ENCODE measurements around the gene FOXA2.
"Not testable (repeated sequence)": the region's sequence is repeated elsewhere in the genome, so short reads cannot be mapped to it uniquely, and the experiment has no call there.

The FOXA2 gene

DNA sequence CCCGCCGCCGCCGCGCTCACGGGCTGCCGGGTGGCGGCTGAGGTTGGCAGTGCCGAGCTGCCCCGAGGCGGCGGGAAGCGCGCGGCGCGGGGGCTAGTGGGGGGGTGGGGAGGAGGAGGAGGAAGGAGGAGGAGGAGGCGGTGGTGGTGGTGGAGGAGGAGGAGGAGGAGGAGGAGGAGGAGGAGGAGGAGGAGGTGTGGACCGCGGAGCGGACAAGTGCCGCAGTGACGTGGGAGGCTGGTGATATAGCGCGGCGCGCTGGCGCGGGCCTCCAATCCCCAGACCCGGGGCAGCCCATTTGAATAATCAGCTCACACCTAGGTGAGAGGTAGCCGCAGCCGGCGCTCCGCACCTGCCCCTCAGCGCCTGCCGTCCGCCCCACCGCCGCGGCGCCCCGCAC lies at the start of gene FOXA2:
Gene FOXA2 (minus strand): TSS at position 51 of the 400 bp plus-strand sequence. CDS start 294 bp downstream, outside the sequence.
- DNase-seq: peak; percentile 77

DNA sequence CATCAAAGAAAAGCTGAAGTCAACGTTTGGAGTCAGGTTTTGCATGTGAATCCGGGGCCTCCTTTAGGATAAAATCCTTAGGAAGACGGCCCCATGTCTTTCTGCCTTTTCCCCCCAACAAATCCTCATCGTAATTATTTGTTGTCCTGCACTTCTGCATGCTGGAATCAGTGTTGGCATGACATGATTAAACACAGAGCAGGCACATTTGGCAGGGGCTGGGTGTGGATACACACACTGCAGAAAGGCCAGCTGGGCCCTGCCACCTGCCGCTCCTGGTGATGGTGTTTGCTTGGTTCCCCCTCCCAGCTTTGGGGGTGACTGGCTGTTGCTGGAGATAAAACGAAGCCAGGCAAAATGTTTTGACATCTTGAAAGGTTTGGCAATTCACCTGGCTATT lies 46.3 kb upstream of the FOXA2 start:
- DNase-seq: peak; percentile 66

- DNase-seq: peak; percentile 6
These were observed 45.6 kb upstream of the FOXA2 start for GRCh38 chr20:22629927-22630326.

DNA sequence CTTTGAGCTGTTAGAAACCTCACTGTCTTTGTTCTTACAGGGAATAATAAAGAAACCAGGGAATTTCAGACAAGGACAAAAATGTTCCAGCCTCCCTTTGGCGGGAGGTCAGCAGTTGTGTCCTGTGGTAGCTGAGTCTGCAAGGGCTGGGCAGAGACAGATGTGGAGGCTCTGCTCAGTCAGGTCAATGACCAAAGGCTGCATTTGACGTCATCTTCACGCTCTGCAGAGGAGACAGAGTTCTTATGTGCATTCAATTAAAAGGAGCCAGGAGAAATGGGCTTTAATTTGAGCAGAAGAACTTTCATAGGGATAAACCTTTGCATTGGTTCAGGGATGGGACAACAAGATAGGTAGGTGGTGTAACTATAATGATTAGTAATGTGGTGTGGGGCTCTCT lies 45.1 kb upstream of the FOXA2 start:
- DNase-seq: no peak

DNA sequence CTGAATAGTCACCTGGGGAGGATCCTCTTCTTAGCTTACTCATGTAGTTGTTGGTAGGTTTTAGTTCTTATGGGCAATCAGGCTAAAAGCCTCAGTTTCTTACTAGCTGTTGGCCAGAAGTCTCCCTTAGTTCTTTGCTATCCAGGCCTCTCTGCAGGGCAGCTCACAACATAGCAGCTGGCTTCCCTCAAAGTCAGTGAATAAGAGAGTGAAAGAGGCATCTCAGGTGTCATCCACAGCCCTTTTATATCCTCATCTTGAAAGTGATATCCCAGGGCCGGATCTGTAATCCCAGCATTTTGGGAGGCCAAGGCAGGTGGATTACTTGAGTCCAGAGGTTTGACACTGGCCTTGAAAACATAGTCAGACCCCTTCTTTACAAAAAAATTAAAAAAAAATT lies 42.1 kb upstream of the FOXA2 start:
- no peak for DNase-seq

- peak; percentile 78 for DNase-seq
These were observed 38.8 kb upstream of the FOXA2 start for GRCh38 chr20:22623211-22623610.

- DNase-seq: no peak
These were observed 36.0 kb upstream of the FOXA2 start for GRCh38 chr20:22620342-22620741.

- no peak for DNase-seq
These were observed 35.4 kb upstream of the FOXA2 start for GRCh38 chr20:22619806-22620205.

- no peak for DNase-seq
These were observed 34.9 kb upstream of the FOXA2 start for GRCh38 chr20:22619272-22619671.

GRCh38 chr20:22617160-22617559 lies 32.8 kb upstream of the FOXA2 start:
- DNase-seq: peak; percentile 63

GRCh38 chr20:22616551-22616950 lies 32.2 kb upstream of the FOXA2 start:
- no peak for DNase-seq

DNA sequence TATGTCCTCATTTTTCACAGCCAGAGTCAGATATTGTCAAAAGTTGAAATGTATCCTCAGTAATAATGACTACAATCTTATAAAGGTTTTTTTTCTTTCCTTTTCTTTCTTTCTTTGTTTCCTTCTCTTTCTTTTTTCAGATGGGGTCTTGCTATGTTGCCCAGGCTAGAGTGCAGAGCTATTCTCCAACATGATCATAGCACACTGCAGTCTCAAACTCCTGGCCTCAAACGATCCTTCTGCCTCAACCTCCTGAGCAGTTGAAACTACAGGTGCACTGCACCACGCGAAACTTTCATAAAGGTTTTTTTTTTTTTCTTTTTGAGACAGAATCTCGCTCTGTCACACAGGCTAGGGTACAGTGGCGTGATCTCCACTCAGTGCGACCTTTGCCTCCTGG lies 31.1 kb upstream of the FOXA2 start:
- no peak for DNase-seq

DNA sequence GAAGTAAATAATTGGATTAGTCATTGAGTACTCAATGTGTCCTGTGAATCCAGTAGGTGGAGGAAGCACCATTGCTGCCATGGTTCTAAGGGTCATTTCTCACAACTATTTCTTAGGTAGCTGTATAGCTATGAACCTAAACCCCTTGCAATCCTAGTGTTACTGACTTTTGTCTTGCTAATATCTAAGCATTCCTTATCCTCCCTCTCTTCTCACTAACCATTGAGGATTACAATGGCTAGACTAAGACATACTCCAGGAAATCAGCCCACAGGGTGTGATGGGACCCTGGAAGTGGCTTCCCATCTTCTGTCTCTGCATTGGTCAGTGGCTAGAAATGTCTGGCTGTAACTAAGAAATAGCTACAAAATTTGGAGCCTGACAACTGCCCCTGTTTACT lies 27.3 kb upstream of the FOXA2 start:
- DNase-seq: no peak

DNA sequence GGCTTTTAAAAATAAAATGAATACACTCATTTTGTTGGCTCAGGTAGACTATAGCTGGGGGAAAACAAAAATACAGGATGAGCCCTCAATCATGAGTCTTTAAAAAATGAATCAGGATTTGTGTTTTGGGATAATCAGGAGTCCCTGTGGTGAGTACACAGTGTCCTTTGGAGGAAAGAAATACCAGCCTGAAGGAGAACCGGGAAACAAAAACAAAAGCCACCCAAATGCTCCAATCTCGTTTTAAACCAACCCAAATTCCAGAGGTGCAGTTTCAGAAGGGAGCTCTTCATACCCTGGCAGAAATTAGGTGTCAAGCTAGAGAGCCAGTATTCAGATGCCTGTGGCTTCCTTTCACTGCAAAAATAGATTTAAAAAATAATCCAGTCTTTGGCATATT lies 23.3 kb upstream of the FOXA2 start:
- DNase-seq: no peak

GRCh38 chr20:22604815-22605214 lies 20.4 kb upstream of the FOXA2 start:
- DNase-seq: no peak

DNA sequence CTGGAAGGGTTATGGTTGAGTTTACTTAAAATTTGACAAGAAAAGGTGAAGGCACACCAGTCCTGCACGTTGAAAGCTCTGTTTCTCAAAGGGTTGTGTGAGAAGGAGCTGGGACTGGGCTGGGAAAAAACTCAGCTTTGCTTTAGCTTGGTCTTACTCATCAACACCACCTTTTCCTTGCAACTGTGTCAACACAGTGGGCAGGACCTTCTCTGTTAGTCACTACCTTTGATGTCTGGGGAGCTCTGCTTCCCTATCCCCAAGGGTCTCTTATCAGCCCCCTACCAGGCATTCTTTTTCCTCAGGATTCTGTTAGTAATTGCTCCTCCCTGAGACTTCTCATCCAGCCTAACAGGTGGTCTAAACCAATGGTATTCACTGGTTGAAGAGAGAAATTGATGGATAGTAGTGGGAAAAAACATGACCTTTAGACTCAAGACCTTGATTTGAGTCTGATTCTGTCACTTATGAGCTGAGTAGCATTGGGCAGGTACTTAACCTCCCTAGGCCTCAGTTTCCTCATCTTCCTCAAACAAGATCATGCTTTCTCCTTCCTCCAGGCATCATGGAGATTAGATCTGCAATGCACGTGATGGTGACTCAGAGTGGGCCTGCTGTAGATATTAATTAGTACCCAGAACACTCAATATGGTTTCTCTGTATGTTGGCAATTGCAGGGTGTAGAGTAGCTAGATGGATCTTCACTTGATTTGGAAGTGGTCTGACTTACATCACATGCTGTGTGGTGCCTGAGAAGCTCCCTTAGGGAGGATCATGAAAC lies 17.2 kb upstream of the FOXA2 start:
- no peak for DNase-seq

DNA sequence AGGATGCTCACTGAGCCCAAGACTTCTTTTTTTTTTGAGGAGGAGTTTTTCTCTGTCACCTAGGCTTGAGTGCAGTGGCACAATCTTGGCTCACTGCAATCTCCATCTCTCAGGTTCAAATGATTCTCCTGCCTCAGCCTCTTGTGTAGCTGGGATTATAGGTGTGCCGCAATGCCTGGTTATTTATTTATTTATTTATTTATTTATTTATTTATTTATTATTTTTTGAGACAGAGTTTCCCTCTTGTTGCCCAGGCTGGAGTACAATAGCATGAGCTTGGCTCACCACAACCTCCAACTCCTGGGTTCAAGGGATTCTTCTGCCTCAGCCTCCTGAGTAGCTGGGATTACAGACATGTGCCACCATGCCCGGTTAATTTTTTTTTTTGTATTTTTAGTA lies 14.9 kb upstream of the FOXA2 start:
- DNase-seq: not testable (repeated sequence)

DNA sequence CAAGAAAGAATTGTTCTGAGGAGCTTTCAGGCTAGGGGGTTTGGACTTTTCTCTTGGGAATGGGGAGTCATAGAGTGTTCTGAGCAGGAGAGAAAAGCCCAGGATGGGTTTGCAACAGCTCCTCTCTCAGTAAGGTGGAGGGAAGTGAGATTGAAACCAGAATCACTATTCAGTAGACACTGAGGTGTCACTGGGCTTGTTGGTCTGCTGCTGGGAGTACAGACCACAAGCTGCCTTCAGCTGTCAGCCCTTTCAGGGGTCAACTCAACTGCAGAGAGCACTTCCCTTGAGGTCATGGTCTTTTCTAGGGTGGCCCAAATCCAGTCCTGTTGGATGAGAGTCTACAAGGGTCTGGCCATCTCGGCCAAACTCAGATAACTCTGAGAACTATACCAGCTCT lies 12.9 kb upstream of the FOXA2 start:
- no peak for DNase-seq

- no peak for DNase-seq
These were observed 6.3 kb upstream of the FOXA2 start for GRCh38 chr20:22590662-22591061.

GRCh38 chr20:22586645-22587310 lies 2.4 kb upstream of the FOXA2 start:
- no peak for DNase-seq

DNA sequence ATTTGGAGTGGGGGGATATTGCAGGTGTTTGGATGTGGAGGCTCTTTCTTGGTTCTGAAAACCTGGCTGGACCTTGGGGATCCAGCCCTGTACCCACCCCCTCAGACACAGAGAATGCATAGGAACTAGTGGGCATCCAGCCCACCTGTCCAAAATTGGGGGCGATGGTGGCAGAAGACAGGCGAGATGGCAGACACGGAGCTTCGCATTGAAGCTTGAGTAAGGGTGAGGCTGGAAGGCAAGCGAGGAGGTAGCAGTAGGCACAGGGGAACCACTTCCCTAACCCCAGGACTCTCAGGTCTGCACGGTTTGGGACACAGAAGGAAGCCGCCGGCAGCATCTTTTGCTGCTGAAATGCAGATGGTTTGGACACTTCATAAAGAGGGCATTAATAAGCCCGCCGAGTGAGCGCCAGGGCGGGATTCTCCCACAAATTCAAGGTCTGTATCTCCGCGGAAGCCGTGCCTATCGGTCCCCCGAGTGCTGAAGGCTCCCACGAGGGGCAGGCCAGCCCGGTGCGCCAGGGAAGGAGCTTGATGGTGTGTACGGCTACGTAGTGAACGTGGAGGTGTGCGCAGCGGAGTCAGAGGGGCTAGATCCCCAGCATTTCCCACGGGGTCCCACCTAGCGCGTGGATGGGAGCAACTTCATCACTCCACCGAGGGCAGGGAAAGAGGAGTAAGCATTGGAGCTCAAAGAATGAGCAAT lies 1.6 kb upstream of the FOXA2 start:
- no peak for DNase-seq

DNA sequence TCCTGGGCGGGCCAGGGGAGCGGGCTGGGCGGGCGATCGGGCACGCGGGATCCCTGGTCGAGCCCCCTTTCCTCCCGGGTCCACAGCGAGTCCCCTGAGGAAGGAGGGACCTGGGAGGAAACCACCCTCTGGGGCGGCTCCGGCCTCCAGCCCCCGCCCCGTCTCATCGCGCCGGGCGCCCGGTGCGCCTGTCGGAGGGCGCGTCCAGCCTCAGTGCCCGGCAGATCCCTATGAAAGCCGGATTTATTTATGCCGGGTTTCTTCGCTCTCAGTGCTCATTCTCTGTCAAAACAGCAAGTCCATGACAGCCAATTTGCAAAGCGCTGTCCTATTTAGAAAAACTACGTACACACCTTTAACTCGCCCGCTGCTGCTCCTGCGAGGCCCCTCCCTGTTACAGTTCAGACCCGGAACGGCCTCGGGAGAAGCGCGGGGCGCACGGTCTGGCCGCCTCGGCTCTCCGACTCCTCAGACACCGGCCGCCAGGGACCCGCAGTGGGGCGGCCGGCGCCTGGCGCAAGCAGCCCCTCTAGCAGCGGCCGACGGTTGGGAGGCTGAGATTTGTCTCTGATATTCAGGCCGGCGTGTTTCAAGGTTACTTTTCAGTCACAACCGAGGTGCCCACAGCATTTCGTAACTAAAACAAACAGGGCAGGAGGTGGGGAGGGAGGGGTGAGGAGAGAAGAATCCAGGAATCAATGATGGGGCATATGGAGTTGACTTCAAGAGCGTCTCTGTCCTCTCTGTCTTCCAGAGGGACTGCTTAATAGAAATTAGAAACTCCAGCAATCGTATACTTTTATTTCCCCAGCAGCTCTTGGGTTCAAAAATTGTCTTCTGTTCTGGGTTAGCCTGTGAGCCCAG lies 782 bp upstream of the FOXA2 start:
- DNase-seq: peak; percentile 29
